DND-41 (cell line): ENCODE data around the gene SRPK2.

Experiments
- EZH2 ChIP-seq: IDR thresholded peaks from 3 replicates; pipeline ENCODE4 v1.6.1; 2012; ENCODE audit warnings: borderline replicate concordance, low read depth, mild to moderate bottlenecking, moderate library complexity, low read length, inconsistent platforms; ENCODE audit not compliant: severe bottlenecking
- TF ChIP-seq, protein P1 (sequence below): IDR thresholded peaks from 2 replicates; pipeline ENCODE4 v1.5.1; 2012; ENCODE audit warnings: borderline replicate concordance, low read length, moderate library complexity, mild to moderate bottlenecking; ENCODE audit not compliant: poor library complexity, severe bottlenecking; ENCODE audit errors: extremely low read depth

DNA sequence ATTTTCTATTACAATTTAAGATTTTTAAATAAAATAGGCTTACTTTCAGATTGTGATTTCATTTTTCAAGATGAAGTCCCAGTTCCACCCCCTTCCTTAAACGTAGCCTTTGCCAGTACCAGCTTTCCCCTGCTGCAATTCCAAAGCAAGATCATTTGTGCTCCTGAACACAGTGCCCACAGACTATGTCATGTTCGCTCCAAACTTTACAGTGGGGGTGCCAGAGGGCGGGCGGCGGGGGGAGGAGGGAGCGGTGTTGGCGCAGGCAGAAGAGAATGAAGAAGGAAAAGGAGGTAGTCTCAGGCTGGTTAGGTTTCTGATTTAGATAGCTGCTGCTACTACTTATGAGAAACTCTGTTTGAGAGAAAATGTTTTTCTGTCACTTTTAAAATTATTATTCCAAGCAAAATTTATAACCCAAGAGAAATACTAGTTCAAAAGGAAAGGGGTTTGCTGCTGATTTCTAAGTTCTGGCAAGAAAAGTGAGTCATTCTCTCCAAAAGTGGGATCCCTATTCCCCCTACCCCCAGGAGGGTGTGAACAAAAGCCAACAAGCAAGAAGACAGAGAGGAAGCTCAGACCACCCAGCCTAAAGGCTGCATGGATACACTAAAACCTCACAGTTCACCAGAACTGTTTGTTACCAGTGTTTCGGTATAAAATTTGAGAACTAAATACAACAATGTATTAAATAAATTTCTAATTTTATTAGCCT is 109.6 kb downstream of the SRPK2 start:
- TF ChIP-seq, protein P1, sequence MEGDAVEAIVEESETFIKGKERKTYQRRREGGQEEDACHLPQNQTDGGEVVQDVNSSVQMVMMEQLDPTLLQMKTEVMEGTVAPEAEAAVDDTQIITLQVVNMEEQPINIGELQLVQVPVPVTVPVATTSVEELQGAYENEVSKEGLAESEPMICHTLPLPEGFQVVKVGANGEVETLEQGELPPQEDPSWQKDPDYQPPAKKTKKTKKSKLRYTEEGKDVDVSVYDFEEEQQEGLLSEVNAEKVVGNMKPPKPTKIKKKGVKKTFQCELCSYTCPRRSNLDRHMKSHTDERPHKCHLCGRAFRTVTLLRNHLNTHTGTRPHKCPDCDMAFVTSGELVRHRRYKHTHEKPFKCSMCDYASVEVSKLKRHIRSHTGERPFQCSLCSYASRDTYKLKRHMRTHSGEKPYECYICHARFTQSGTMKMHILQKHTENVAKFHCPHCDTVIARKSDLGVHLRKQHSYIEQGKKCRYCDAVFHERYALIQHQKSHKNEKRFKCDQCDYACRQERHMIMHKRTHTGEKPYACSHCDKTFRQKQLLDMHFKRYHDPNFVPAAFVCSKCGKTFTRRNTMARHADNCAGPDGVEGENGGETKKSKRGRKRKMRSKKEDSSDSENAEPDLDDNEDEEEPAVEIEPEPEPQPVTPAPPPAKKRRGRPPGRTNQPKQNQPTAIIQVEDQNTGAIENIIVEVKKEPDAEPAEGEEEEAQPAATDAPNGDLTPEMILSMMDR = no peak
- no peak for TF ChIP-seq EZH2
